ENCODE results near the gene MTA3. TPM values are rescaled to one million over a fixed set of nuclear protein-coding genes. Genes with fewer than 3 reads are reported as not detected.

MTA3 gene
- total RNA-seq, 4 donors from 2014 or later, result 6.6 to 21.6 (median 9.5) TPM

DNA sequence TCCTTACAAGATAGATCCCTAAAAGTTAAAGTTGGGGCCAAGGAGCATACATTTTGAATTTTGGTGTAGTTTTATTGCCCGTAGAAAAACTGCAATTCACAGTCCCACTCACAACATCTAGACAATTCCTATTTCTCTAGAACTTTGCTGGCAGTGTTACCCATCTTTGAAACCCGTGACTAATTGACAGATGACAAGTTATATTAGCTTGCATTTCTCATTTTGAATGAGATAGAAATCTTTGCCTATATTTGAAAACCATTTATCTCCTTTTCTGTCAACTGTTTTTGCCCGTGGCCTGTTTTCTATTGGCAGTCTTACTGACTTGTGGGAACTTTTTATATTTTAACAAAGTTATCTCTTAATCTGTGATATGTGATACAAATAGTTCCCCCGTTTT, 145.5 kb downstream of the MTA3 start:
- no peak for DNase-seq
- Histone ChIP-seq H3K36me3 (peaks cover 0 to 12% of the 10 kb centered on the region in 2 donors), H3K9me3 (no peaks in the 10 kb centered on the region), H3K4me3 (no peak overlapping the region), H3K27me3 (no peaks in the 10 kb centered on the region), H3K27ac (no peak overlapping the region), H3K4me1 (no peaks in the 10 kb centered on the region)
- TF ChIP-seq, protein P1, sequence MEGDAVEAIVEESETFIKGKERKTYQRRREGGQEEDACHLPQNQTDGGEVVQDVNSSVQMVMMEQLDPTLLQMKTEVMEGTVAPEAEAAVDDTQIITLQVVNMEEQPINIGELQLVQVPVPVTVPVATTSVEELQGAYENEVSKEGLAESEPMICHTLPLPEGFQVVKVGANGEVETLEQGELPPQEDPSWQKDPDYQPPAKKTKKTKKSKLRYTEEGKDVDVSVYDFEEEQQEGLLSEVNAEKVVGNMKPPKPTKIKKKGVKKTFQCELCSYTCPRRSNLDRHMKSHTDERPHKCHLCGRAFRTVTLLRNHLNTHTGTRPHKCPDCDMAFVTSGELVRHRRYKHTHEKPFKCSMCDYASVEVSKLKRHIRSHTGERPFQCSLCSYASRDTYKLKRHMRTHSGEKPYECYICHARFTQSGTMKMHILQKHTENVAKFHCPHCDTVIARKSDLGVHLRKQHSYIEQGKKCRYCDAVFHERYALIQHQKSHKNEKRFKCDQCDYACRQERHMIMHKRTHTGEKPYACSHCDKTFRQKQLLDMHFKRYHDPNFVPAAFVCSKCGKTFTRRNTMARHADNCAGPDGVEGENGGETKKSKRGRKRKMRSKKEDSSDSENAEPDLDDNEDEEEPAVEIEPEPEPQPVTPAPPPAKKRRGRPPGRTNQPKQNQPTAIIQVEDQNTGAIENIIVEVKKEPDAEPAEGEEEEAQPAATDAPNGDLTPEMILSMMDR (IDR thresholded peaks at IDR 0.05 in 4 of 5, conservative IDR thresholded peaks at IDR 0.05 in 1 of 5), result no peak
- intact Hi-C loops (cut with DNase I; ENCODE audit: low total_unique reads), result no loop called here
- ATAC-seq, result no peak
- in situ Hi-C loops (cut with MboI; ENCODE audit: low sequenced_read_pairs in 4 of 4), result no loop called here

DNA sequence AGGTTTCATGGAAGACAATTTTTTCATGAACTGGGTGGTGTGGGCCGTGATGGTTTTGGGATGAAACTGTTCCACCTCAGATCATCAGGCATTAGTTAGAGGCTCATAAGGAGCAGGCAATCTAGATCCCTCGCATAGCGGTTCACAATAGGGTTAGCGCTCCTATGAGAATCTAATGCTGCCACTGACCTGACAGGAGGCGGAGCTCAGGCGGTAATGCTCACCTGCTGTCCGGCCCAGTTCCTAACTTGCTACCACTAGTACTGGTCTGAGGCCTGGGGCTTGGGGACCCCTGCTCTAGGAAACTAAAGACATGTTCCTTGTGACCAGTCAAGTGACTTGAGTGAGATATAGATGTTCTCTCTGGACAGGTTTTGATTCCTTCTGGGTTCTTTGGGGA, 146.3 kb downstream of the MTA3 start:
- Histone ChIP-seq H3K27me3 (no peaks in the 10 kb centered on the region), H3K4me1 (no peaks in the 10 kb centered on the region), H3K9me3 (no peaks in the 10 kb centered on the region), H3K27ac (no peak overlapping the region), H3K36me3 (peaks cover 0 to 4% of the 10 kb centered on the region in 2 donors), H3K4me3 (no peak overlapping the region)
- DNase-seq, result no peak
- ATAC-seq, result no peak
- intact Hi-C loops (cut with DNase I; ENCODE audit: low total_unique reads) (no loop called here), in situ Hi-C loops (cut with MboI; ENCODE audit: low sequenced_read_pairs in 4 of 4) (no loop called here)
- TF ChIP-seq POLR2A (IDR thresholded peaks at IDR 0.05), result no peak
- TF ChIP-seq, protein P1 (IDR thresholded peaks at IDR 0.05 in 4 of 5, conservative IDR thresholded peaks at IDR 0.05 in 1 of 5), result no peak

DNA sequence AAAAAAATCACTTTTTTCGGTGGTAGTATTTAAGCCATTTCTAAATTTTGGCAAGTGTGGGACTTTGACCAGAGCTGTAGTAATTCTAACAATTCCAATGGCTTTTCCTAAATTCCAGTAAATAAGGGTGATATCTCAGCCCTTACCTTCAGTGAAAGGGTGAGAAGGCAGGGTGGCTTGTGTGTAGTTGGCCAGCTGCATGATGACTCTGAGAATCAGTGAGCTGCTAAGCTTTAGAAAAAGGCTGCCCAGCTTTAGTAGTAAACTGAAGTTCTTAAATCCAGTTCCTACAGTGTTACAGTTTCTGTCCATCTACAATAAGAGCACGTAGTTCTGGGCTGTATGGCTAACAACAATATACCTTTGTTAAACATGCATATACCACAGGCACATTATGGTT, 153.5 kb downstream of the MTA3 start:
- H3K4me3 ChIP-seq, result no peak overlapping the region
- DNase-seq, result no peak
- H3K4me1 ChIP-seq, result peaks cover 0 to 5% of the 10 kb centered on the region in 2 donors
- H3K27me3 ChIP-seq, result no peaks in the 10 kb centered on the region
- in situ Hi-C loops (cut with MboI; ENCODE audit: low sequenced_read_pairs in 4 of 4) (no loop called here), intact Hi-C loops (cut with DNase I; ENCODE audit: low total_unique reads) (no loop called here)
- no peaks in the 10 kb centered on the region for H3K36me3 ChIP-seq
- TF ChIP-seq, protein P1 (IDR thresholded peaks at IDR 0.05 in 4 of 5, conservative IDR thresholded peaks at IDR 0.05 in 1 of 5), result no peak
- no peak for TF ChIP-seq POLR2A (IDR thresholded peaks at IDR 0.05)
- ATAC-seq, result no peak
- H3K9me3 ChIP-seq, result no peaks in the 10 kb centered on the region
- no peak overlapping the region for H3K27ac ChIP-seq

DNA sequence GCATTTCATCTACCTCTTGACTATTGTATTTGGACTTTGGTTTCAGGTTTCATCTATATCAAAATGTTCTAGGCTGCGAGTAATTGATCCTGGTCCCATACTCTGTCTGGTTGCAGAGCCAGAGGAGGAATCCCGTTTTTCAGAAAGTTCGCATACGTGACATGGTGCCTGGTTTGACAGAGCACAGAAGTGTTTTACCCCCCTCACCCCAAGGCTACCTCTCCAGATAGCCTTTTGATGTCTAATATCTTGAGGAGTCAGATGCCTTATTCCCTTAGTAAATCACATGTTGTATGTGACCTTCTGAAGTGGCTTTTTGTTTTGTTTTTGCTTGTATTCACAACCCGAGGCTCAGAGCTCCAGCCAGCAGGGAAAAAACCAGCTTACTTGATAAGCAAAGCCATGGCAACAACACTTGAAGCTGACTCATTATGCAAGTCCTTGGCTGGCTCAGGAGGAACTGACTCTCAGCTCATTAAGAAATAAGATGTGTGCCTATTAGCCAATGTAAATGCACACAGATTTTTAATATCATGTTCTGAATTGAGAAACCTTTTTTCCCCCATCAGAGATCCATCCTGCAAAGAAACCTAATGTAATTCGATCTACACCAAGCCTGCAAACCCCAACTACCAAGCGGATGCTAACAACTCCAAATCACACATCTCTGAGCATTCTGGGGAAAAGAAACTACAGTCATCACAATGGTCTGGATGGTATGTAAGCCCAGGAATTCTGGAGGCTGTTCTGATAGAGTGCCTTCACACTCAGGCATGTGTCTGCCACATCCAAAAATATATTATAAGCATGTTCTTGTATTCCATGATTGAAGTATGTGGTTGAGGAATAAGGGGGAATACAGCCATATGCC, 154.1 kb downstream of the MTA3 start:
- Histone ChIP-seq H3K9me3 (no peaks in the 10 kb centered on the region), H3K36me3 (no peaks in the 10 kb centered on the region), H3K27me3 (no peaks in the 10 kb centered on the region), H3K27ac (no peak overlapping the region), H3K4me1 (peaks cover 0 to 5% of the 10 kb centered on the region in 2 donors), H3K4me3 (no peak overlapping the region)
- intact Hi-C loops (cut with DNase I; ENCODE audit: low total_unique reads), result no loop called here
- in situ Hi-C loops (cut with MboI; ENCODE audit: low sequenced_read_pairs in 4 of 4), result no loop called here
- DNase-seq, result no peak
- TF ChIP-seq, protein P1 (IDR thresholded peaks at IDR 0.05 in 4 of 5, conservative IDR thresholded peaks at IDR 0.05 in 1 of 5), result no peak
- no peak for TF ChIP-seq POLR2A (IDR thresholded peaks at IDR 0.05)
- peak in 1 of 2 donors; percentile 54 for ATAC-seq
